ENCODE results near the gene PPP2R5A. TPM values are rescaled to one million over a fixed set of nuclear protein-coding genes. Genes with fewer than 3 reads are reported as not detected.
"Not testable (repeated sequence)": the region's sequence is repeated elsewhere in the genome, so short reads cannot be mapped to it uniquely, and the experiment has no call there.

PPP2R5A gene
- total RNA-seq, 1 donor from 2014 or later: 68.1 TPM

DNA sequence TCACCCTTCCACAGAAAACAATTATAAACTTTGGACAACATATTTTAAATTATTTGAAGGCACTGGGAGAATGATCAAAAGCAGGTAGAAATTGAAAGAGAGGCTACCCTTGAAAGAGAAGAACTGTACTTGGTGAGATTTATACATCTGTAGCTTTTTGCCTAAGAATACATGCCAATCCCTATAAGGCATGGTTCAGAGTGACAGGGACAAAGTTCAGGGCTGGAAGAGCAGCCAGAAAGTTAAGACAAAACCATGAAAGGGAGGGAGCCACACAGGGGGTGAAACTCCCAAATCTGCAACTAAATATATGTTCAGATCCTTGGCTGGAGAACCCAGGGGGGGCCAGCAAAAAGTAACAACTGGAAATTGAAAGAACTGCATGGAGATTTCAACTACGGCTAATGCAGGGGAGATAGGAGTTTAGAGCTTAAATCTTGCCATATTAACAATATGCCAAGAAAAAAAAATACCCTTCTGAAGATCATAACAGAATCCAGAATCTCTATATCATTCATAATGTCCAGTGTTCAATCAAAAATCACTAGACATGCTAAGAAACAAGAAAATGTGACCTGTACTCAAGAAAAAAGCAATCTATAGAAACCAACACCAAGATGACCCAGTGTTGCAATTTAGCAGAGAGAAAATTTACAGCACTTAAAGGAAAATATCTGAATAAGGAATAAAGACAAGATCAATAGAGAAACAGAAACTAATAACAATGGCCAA, 103.9 kb downstream of the PPP2R5A start:
- intact Hi-C loops (cut with DNase I): no loop called here

DNA sequence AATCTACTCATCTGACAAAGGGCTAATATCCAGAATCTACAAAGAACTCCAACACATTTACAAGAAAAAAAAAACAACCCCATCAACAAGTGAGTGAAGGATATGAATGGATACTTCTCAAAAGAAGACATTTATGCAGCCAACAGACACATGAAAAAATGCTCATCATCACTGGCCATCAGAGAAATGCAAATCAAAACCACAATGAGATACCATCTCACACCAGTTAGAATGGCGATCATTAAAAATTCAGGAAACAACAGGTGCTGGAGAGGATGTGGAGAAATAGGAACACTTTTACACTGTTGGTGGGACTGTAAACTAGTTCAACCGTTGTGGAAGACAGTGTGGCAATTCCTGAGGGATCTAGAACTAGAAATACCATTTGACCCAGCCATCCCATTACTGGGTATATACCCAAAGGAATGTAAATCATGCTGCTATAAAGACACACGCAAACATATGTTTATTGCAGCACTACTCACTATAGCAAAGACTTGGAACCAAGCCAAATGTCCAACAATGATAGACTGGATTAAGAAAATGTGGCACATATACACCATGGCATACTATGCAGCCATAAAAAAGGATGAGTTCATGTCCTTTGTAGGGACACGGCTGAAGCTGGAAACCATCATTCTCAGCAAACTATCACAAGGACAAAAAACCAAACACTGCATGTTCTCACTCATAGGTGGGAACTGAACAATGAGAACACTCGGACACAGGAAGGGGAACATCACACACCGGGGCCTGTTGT, 110.6 kb downstream of the PPP2R5A start:
- intact Hi-C loops (cut with DNase I); DNase-seq (ENCODE audit: low spot score): not testable (repeated sequence)

More for the DNA sequence above, 103.9 kb downstream of the PPP2R5A start:
- DNase-seq (ENCODE audit: low spot score): no peak

DNA sequence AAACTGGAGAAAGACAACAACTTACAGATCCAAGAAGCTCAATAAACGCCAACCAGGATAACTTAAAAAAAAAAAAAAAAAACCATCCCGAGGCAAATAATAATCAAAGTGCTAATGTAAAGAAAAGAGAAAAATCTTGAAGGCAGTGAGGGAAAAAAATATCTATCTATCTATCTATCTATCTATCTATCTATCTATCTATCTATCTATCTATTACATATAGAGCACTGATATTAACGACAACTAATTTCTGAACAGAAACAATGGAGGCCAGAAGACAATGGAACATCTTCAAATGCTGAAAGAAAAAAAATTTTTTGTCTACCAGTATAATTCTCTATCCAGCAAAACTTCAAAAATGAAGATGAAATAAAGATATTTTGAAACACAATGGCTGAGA, 111.4 kb downstream of the PPP2R5A start:
- DNase-seq (ENCODE audit: low spot score): no peak
- intact Hi-C loops (cut with DNase I): no loop called here

- no peak for DNase-seq (ENCODE audit: low spot score)
Observed at GRCh38 chr1:212397171-212397570, 112.0 kb downstream of the PPP2R5A start.

DNA sequence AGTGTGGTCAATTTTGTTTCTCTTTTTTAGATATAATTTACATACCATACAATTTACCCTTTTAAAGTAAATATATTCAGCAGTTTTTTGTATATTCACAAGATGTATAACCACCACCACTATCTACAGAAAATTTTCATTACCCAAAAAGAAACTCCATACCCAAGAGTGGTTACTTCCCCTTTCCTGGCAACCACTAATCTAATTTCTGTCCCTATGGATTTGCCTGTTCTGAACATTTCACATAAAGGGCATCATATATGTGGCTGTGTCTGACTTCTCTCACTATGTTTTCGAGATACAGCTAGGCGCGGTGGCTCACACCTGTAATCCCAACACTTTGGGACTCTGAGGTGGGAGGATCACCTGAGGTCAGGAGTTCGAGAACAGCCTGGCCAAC, 115.8 kb downstream of the PPP2R5A start:
- no peak for DNase-seq (ENCODE audit: low spot score)
- intact Hi-C loops (cut with DNase I): no loop called here

More at GRCh38 chr1:212397171-212397570, 112.0 kb downstream of the PPP2R5A start:
- intact Hi-C loops (cut with DNase I): no loop called here

DNA sequence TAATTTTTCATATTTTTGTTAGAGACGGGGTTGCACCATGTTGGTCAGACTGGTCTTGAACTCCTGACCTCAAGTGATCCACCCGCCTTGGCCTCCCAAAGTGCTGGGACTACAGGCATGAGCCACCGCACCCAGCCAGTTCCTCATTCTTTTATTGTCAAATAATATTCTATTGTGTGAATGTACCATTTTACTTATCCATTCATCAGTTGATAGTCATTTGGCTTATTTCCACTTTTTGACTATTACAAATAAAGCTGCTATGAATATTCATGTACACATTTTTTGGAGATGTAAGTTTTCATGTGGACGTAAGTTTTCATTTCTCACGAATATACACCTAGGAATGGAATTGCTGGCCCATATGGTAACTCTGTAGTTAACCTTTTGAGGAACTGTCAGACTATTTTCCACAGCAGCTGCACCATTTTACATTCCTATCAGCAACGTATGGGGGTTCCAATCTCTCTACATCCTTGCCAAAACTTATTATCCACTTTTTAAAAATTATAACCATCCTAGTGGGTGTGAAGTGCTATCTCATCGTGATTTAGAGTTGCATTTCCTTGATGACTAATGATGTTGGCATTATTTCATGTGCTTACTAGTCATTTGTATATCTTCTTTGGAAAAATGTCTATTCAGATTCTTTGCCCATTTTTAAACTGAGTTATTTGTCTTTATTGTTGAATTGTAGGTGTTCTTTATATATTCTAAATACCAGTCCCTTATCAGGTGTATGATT, 116.8 kb downstream of the PPP2R5A start:
- intact Hi-C loops (cut with DNase I): no loop called here
- DNase-seq (ENCODE audit: low spot score): no peak

GRCh38 chr1:212402666-212403321, 117.6 kb downstream of the PPP2R5A start:
- intact Hi-C loops (cut with DNase I): no loop called here
- DNase-seq (ENCODE audit: low spot score): no peak

- intact Hi-C loops (cut with DNase I): no loop called here
- DNase-seq (ENCODE audit: low spot score): no peak
Observed at GRCh38 chr1:212410231-212410820, 125.1 kb downstream of the PPP2R5A start.

Other genes with a start within 250 kb of the PPP2R5A start
- 8.4 TPM for gene INTS7, start 249.9 kb upstream of the PPP2R5A start, total RNA-seq
- gene DTL, start 249.7 kb upstream of the PPP2R5A start, total RNA-seq: 0.48 TPM
- 1.8 TPM for gene PACC1, start 129.5 kb downstream of the PPP2R5A start, total RNA-seq
- 116 TPM for gene NENF, start 147.5 kb downstream of the PPP2R5A start, total RNA-seq